Hepatocyte (in vitro differentiated cells): ENCODE measurements around the gene ARHGAP35.

ENCODE experiments used
- EZH2 ChIP-seq: fragments of 200-600 bp; sonication (generic); IDR thresholded peaks from 2 replicates; pipeline ENCODE4 v1.6.1; 2016; ENCODE audit warnings: antibody characterized with exemption, mild to moderate bottlenecking, borderline replicate concordance
- TF ChIP-seq, protein P1 (sequence below): fragments of 200-600 bp; sonication (generic); IDR thresholded peaks from 2 replicates; pipeline ENCODE4 v1.5.1; 2016; ENCODE audit warnings: antibody characterized with exemption, mild to moderate bottlenecking; ENCODE audit not compliant: poor library complexity

DNA sequence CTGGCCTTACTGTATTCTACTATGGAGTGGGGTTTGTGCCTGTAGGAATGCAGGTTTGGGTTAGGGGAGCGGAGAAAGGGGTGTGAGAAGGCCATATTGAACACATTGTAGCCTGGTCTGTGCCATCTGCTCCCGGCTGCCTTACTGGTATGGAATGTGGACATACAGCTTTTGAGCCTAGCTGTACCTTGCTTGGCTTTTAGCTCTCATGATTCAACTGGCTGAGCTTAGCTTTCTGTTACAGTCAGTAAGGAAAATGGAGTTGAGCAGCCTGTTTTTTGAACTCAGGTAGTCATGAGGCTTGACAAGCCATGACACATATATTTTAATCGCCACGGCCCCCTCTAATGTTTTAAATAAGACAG, 41.6 kb downstream of the ARHGAP35 start:
- TF ChIP-seq, protein P1, sequence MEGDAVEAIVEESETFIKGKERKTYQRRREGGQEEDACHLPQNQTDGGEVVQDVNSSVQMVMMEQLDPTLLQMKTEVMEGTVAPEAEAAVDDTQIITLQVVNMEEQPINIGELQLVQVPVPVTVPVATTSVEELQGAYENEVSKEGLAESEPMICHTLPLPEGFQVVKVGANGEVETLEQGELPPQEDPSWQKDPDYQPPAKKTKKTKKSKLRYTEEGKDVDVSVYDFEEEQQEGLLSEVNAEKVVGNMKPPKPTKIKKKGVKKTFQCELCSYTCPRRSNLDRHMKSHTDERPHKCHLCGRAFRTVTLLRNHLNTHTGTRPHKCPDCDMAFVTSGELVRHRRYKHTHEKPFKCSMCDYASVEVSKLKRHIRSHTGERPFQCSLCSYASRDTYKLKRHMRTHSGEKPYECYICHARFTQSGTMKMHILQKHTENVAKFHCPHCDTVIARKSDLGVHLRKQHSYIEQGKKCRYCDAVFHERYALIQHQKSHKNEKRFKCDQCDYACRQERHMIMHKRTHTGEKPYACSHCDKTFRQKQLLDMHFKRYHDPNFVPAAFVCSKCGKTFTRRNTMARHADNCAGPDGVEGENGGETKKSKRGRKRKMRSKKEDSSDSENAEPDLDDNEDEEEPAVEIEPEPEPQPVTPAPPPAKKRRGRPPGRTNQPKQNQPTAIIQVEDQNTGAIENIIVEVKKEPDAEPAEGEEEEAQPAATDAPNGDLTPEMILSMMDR, result no peak
- TF ChIP-seq EZH2, result no peak
